Measurements from ENCODE around the gene NT5DC1.

NT5DC1 gene

DNA sequence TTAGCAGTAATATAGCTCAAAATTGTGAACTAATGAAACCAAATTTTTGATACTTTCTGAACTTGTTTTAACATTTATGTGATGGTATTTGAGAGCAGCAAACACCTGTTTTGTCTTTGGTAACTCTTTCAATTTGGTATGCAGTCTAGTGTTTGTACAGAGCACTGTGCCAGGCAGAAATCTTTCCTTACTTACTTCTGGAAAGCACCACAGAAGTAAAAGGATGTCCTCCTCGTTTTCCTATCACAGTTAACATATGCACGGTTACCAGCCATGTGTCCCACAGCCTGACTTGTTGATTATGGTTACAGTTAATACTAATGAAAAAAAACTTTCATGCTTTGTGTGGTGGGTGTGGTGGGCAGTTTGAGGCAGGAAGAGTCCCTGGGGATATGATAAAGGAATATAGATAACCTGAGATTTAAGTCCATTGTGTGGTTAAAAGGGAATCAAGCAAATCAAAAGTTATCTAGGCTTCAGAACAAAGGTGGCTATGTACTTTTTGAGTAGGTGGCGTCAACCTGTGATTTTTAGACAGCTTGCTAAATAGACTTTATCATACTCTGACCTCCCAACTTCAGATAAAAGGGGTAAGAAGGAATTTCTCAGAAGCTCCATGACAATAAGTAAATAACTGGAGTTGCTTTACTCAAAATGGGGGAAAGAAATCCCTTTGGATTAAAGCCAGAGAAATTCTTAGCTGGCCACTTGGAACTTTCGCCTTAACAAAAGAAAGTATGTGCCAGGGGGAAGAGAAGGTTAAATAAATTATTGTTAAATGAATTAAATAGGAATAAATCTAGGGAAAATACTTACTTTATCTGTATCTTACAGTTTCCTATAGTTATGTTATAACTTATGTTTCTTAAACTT is 45.4 kb downstream of the NT5DC1 start:
- no peak for DNase-seq

DNA sequence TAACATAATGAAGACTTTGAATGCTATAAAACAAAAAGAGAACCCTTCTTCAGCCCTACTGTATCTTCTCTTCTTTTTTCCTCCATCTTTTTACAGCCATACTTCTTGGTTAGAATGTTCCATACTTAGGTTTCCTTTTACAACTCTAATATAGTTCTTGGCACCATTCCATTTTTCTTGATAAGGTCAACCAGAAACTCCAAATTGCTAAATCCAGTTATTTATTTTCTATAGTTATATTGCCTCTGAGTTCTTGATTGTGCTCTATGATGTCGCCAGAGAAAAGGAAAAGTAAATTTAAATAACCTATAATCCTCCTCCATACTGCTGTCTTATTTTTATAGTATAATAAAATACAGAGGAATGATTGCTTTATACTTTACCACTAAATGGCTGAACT is 52.0 kb downstream of the NT5DC1 start:
- DNase-seq: no peak

DNA sequence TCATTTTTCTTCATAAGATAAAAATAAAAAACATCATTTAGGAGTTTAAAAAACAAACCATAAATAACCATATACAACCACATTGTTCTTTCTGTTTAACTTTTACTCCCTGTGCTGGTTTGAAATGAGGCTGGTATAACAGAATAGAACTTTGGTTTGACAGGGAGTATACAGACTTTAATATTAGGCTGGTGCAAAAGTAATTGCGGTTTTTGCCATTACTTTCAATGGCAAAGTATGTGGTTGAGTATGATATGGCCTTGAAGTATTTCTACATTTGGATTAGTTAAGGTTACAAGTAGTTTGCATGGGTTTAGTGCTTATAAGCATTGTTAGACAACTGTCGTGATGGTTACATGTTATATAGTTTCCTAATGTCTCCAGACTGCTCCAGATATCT is 54.2 kb downstream of the NT5DC1 start:
- DNase-seq: no peak

- no peak for DNase-seq
Measured at GRCh38 chr6:116156405-116157326, 56.0 kb downstream of the NT5DC1 start.

DNA sequence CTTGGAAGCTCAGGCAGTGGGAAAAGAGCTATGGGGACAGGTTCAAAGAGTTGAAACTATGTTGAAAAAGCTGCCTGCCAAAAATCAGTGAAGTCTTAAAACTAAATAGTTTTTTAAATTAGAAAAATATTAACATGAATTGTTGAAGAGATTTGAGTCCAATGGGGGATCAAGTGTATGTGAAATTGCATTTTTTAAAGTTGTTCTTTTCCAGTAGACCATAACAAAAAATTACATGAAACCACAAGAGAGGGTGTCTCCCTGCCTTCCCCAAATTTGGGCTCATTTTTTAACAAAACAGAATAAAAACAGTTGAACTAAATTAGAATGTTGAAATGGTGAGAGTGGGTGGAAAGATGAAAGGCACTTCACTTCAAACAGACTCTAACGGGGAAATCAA is 56.7 kb downstream of the NT5DC1 start:
- DNase-seq: no peak

GRCh38 chr6:116158641-116159040 is 58.0 kb downstream of the NT5DC1 start:
- DNase-seq: no peak

- no peak for DNase-seq
Measured at GRCh38 chr6:116159782-116160524, 59.3 kb downstream of the NT5DC1 start.

DNA sequence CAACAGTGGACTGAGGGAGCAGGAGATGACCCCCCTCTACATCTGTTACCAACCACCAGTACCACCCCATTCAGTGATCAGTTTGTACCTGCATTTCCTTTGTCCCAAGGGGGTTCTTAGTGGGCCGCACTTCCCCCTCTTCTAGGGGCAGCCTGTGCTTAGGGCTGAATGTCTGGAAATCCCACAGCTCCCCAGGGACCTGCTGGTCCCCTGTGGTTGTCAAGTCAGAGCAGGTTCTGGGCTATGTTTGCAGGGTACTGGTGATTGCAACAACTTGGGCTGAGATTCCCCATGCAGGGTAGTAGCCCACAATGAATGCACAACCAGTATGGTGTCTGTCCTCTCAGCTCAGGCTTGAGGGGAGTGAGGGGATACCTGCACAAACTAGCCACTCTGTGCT is 64.9 kb downstream of the NT5DC1 start:
- DNase-seq: no peak

GRCh38 chr6:116166369-116166768 is 65.7 kb downstream of the NT5DC1 start:
- no peak for DNase-seq

DNA sequence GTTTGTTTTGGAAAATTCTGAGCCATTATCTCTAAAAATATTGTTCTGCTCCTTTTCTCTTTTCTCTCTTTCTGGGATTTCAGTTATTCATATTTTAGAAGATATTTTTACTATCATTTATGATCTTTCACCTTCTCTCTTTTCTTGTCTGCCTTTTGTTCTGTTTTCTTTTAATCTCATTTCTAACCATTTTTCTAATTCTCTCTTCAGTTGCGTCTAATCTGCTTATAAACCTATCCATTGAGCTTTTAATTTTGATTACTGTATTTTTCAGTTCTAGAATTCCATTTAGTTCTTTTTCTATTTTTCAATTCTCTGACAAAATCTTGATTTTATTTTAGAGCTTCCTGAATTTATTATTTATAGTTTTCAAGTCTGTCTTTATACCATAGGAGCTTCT is 67.5 kb downstream of the NT5DC1 start:
- no peak for DNase-seq

GRCh38 chr6:116169880-116170279 is 69.2 kb downstream of the NT5DC1 start:
- no peak for DNase-seq

DNA sequence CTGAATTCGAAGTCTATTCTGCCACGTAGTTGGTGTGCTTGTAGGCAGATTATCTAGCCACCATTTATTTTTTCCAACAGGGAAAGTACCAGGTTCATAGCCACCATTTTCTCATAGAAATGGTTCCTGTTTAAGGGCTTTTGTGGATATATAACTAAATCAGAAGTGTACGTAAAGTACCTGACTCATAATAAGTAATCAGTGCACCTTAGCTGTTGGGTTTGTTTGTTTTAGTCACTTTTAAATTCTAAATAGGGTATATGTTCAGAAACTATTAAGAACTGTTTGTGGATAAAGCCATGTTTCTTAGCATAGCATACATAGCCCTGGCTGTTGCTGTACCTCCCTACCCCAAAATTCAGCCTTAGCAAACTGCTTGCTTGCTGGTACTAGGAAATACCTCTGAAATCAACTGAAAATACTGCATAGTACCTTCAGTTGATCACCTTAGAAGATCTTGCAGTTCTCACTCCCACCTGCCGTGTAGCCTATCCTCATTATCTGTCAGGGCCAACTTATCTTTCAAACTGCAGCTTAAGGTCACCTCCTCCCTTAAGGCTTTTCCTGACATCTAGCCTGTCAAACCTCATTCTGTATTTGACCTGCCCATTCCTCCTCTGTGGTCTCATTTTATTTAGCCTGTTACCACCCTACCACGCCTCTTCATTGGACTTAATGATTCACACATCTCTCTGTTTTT is 69.9 kb downstream of the NT5DC1 start:
- DNase-seq: no peak

DNA sequence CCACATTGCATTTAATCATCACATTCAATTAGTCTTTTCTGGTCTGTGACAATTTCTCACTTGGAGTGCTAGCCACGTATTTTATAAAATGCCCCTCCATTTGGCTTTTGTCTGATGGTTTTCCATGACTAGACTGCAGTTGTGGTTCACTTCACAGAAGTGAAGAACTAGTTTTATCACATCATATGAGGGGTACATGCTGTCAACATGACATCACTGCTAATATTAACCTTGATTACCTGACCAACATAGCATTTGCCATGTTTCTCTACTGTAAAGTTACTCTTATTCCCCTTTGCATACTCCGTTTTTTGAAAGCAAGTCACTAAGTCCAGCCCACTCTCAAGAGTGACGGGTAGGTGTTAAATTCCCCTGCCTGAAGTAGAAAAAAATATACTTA is 73.3 kb downstream of the NT5DC1 start:
- no peak for DNase-seq

GRCh38 chr6:116175344-116175743 is 74.7 kb downstream of the NT5DC1 start:
- no peak for DNase-seq

- no peak for DNase-seq
Measured at GRCh38 chr6:116176596-116176995, 75.9 kb downstream of the NT5DC1 start.

GRCh38 chr6:116180375-116180774 is 79.7 kb downstream of the NT5DC1 start:
- no peak for DNase-seq

DNA sequence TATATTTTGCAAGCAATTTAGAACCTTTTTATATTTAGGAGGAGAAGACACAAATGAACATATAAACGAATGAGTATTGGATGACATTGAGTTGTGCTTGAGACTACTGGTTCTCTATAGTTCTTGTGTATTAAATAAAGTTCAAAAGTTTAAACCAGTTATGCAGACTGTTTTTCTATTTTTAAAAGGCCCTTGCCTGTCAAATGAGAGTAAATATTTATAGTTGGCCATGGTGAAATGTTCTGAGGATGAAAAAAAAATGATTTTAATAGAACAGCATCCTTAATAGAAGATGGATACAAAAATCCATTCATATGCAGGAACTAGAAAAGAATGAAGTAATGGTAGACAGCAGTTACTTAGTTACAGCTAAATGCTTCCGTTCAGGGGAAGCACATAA is 88.8 kb downstream of the NT5DC1 start:
- no peak for DNase-seq

- DNase-seq: no peak
Measured at GRCh38 chr6:116190550-116190949, 89.9 kb downstream of the NT5DC1 start.

DNA sequence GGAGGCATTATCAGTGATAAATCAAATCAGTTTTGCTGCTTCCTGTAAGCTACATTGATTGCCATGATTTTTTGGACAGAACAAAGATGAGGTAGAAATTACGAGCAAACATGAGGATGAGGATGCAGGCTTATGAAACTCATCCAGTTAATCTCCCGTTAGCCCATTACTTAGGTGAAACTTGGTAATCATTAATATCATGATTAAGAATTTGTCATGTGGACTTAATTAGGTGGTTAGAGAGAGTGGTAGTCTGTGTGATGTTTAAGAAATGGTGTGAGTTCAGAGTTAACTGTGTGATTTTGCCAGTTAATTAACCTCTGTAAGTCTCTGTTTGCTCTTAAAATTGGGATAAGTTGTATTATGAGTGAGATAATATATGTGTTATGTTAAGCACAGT is 91.2 kb downstream of the NT5DC1 start:
- no peak for DNase-seq

DNA sequence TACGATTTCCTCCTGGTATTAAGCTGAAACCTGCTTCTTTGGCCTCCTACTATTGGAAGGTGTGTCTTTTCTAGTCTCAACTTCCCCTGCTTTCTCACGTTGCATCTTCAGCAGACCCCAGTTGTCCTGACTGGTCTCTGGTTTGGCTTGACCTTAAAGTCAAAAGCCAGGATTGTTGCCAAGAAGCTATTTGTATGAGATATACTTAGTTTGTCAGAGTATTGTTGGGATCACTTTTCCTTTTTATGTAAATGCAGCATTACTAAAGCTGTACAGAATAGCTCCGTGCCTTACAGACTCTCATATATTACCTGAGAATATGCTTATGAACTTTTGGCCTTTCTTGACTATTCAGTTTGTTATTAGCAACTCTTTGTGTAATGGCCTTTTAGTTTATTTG is 92.1 kb downstream of the NT5DC1 start:
- no peak for DNase-seq

- DNase-seq: no peak
Measured at GRCh38 chr6:116196841-116197240, 96.2 kb downstream of the NT5DC1 start.

GRCh38 chr6:116200619-116201249 is 100.1 kb downstream of the NT5DC1 start:
- no peak for DNase-seq

All from COR-L47 (cell line).